Stomach smooth muscle (tissue), 2 donors: ENCODE measurements around the gene CNP.
"Not testable (repeated sequence)": the region's sequence is repeated elsewhere in the genome, so short reads cannot be mapped to it uniquely, and the experiment has no call there.

Experiments
- H3K27ac ChIP-seq: one replicate; pipeline ENCODE4 v1.7.0; 2013; ENCODE audit warnings: mild to moderate bottlenecking, low read length, inconsistent platforms
- H3K27me3 ChIP-seq, 2 donors: one replicate each; pipeline ENCODE4 v1.7.0; 2013; ENCODE audit warnings: low read length in 2 of 2; ENCODE audit not compliant: insufficient read depth in 2 of 2, control insufficient read depth in 1 of 2
- H3K36me3 ChIP-seq, 2 donors: one replicate each; pipeline ENCODE4 v1.7.0; 2013; ENCODE audit warnings: low read length in 2 of 2; ENCODE audit not compliant: control insufficient read depth in 2 of 2, insufficient read depth in 2 of 2
- H3K4me1 ChIP-seq: one replicate; pipeline ENCODE4 v1.7.0; 2013; ENCODE audit warnings: low read length; ENCODE audit not compliant: control insufficient read depth, insufficient read depth
- H3K4me3 ChIP-seq, 2 donors: one replicate each; pipeline ENCODE4 v1.7.0; 2013; ENCODE audit warnings: low read length in 2 of 2
- H3K9ac ChIP-seq, 2 donors: one replicate each; pipeline ENCODE4 v1.7.0; 2013; ENCODE audit warnings: low read length in 2 of 2, mild to moderate bottlenecking in 1 of 2
- H3K9me3 ChIP-seq, 2 donors: one replicate each; pipeline ENCODE4 v1.7.0; 2013; ENCODE audit warnings: low read length in 2 of 2; ENCODE audit not compliant: control insufficient read depth in 2 of 2
- donor health status: healthy.
- donor health status: Pancreatic carcinoma.

The CNP gene

DNA sequence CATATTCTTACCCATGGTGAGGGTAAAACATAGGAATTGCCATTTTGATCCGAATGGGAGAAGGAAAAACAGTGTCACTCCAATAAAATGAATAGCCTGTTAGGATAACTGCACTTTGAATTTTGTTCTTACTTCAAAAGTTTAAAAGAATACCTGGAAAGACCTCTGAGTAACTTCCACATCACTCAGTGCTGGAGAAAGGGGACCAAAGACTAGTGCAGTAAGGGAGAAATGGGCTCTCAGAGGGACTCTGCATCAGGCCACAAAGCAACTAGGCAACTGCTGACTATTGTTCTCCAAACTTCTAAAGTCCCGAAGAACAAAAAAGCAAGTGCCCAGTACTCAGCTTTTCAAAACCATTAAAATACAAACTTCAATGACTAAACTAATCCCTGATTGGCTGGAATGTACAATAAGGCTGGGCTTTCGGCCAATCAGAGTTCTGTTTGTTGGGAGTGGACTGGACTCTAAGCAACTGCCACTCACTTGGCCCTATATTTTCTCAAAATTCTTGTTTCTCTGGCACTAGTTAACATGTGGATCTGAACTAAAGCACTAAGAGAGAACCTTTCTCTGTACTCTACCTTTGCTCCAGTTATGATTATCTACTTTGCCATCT, 44.4 kb downstream of the CNP start:
- H3K4me3 ChIP-seq: no peak overlapping the region
- peaks cover 18% of the 10 kb centered on the region for H3K4me1 ChIP-seq
- H3K9ac ChIP-seq: no peak overlapping the region
- H3K9me3 ChIP-seq: no peaks in the 10 kb centered on the region
- H3K36me3 ChIP-seq: peaks cover 0 to 5% of the 10 kb centered on the region in 2 donors
- no peak overlapping the region for H3K27ac ChIP-seq
- H3K27me3 ChIP-seq: no peaks in the 10 kb centered on the region

DNA sequence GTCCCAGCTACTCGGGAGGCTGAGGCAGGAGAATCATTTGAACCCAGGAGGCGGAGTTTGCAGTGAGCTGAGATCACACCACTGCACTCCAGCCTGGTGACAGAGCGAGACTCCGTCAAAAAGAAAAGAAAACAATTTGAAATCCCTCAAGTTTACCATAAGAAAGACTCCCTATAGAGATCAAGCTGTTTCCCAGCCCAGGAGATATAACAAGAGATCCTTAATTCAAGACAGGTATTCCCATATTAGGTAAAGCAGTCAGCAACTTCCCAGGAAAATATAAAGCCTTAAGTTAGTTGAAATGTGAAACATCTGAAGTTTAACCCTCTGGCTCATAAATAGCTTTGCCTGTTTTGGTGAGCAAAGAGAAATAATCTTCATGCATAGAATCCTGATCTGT, 45.8 kb downstream of the CNP start:
- H3K4me3 ChIP-seq, H3K27me3 ChIP-seq, H3K36me3 ChIP-seq, H3K9me3 ChIP-seq, H3K9ac ChIP-seq, H3K27ac ChIP-seq: not testable (repeated sequence)
- H3K4me1 ChIP-seq: peaks cover 23% of the 10 kb centered on the region

DNA sequence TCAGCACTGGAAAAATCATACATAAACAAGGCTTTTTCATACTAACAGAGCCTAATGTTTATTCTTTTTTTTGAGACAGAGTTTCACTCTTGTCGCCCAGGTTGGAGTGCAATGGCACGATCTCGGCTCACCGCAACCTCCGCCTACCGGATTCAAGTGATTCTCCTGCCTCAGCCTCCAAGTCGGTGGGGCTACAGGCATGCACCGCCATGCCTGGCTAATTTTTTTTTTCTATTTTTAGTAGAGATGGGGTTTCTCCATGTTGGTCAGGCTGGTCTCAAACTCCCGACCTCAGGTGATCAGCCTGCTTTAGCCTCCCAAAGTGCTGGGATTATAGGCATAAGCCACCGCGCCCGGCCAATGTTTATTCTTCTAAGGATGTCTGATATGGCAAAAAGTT, 47.1 kb downstream of the CNP start:
- not testable (repeated sequence) for H3K9ac ChIP-seq, H3K36me3 ChIP-seq, H3K27me3 ChIP-seq, H3K4me3 ChIP-seq, H3K27ac ChIP-seq, H3K9me3 ChIP-seq
- peaks cover 34% of the 10 kb centered on the region for H3K4me1 ChIP-seq

DNA sequence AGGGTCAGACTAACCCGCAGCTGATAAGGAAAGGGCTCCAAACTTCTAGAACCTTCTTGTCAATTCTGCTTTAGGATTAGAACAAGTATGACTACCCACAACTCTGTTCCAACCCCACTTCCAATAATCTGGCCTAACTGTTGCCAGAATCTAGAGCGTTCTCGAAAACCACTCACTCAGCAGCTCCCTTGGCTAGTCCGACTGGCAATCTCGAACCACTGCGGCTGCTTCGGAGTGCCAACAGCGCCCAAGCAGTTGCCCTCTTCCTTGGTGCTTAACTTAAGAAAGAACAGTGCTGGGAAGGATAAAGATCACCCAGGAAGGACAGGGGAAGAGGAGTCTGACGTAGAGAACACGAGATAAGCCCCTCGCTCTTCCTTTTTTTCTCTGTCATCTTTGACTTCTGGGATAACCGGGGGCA, 49.8 kb downstream of the CNP start:
- no peaks in the 10 kb centered on the region for H3K27me3 ChIP-seq
- H3K36me3 ChIP-seq: no peaks in the 10 kb centered on the region
- H3K4me3 ChIP-seq: peak overlapping the region; percentile 79 to 99
- peak overlapping the region; percentile 92 to 98 for H3K9ac ChIP-seq
- peak overlapping the region; percentile 88 for H3K27ac ChIP-seq
- no peaks in the 10 kb centered on the region for H3K9me3 ChIP-seq
- peaks cover 44% of the 10 kb centered on the region for H3K4me1 ChIP-seq

DNA sequence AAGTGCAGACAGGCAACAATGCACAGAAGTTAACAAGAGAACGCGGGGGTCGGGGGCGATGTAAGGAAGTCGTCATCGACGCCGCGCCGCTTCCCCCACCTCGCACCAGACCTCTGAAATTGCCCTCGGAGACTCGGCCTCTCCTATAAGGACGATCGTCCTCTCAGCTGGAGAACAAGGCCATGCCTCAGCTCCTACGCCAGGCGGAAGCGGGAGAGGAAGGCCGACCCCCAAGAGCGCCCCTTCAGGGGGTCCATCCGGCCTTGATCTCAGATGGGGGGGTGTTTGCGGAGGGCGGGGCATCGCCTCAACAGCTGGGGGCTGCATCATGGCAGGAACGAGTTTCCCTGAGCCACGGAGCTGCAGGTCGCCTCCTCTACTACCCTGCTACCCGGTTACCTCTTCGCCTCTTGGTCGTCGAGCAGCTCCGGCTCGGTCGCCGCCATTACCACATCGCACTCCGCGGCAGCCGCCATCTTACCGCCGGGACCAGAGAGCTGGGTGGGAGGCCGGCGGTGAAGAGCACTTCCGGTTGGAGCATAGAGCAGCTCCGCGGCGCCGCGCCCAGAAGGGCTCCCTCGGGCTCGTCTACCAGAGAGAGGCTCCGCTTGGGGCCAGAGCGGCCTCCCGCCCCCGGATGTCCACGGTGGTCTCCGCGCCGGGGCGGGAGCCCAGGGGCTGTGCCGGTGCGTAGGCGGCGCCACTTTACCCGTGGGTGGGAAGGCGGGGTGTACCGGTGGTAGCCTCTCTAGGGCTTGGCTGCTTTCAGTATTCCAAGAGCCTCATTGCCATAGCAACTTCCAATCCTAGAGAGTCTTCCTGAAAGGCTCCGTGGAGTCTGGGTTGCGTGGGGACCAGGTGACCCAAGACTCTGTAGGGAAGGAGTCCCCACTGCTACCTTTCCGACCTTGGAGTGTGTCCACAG, 50.6 kb downstream of the CNP start, which contains the start of gene DNAJC7:
TSS of gene DNAJC7 (minus strand) at position 499 of the 925 bp plus-strand sequence. CDS start at position 476, 23 bp downstream.
- H3K27ac ChIP-seq: peak within 1 kb of the TSS; percentile 88
- H3K4me3 ChIP-seq: peak within 1 kb of the TSS; percentile 79 to 99
- H3K27me3 ChIP-seq: no peaks in the 10 kb centered on the region
- H3K9ac ChIP-seq: peak within 1 kb of the TSS; percentile 92 to 98
- peaks cover 46% of the 10 kb centered on the region for H3K4me1 ChIP-seq
- H3K9me3 ChIP-seq: no peaks in the 10 kb centered on the region
- peaks cover under 1% of the 10 kb centered on the region in 2 donors for H3K36me3 ChIP-seq

DNA sequence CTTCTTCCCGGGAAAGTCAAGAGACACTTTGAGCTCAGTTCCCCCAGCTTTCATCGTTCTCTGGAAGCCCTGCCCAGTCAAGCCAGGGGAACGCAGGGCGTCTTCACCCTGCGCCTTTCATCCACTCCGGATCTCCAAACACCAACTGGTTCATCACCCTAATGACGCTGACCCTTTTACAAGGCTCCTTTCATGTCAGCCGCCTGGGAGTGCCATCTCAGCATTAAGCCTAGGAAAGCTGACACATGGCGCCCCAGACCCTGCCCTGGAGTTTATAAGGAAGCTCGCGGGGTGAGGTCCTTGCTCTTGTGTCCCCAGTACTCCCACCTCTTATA, 51.2 kb downstream of the CNP start:
- H3K4me3 ChIP-seq: peak overlapping the region; percentile 79 to 99

DNA sequence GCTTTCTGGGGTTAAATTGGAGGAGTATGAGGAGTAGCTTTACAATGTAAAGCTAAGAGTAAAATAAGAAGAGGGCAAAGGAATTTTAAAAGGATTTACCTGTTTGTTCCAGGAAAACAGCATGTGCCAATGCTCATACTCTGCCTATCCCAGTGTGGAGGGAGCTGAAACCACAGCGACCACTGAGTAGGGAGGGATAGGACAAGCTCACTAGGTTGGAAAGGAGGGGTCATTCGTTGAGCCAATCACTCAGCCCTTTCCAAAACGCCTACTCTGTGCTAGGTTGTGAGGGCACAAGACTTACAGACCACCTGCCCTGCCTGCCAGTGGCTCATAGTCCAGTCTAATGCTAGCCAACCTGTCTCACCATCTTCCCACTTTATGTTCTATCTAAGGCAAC, 51.7 kb downstream of the CNP start:
- H3K4me3 ChIP-seq: peak overlapping the region in 1 of 2 donors; percentile 99
- no peaks in the 10 kb centered on the region for H3K9me3 ChIP-seq
- no peaks in the 10 kb centered on the region for H3K27me3 ChIP-seq
- peaks cover 41% of the 10 kb centered on the region for H3K4me1 ChIP-seq
- H3K9ac ChIP-seq: no peak overlapping the region
- H3K36me3 ChIP-seq: peaks cover 11% of the 10 kb centered on the region in 2 donors
- peak overlapping the region; percentile 88 for H3K27ac ChIP-seq

More for the DNA sequence above, 51.2 kb downstream of the CNP start:
- Histone ChIP-seq H3K4me1 (peaks cover 46% of the 10 kb centered on the region), H3K36me3 (peaks cover 6 to 7% of the 10 kb centered on the region in 2 donors), H3K9me3 (no peaks in the 10 kb centered on the region), H3K9ac (peak overlapping the region; percentile 92 to 98), H3K27me3 (no peaks in the 10 kb centered on the region), H3K27ac (peak overlapping the region; percentile 88)

DNA sequence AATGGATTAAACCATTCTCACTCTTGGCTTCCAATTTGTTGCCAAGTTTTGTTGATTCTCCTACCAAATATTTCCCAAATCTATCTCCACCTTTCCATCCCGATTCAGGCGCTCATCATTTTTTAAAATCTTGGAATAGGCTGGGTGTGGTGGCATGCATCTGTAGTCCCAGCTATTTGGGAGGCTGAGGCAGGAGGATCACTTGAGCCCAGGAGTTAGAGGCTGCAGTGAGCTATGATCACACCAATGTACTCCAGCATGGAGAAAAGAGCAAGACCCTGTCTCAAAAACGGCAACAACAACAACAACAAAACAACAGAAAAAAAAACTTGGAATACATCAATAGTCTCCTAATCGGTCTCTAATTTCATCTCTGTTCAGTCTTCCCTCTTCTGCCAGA, 52.4 kb downstream of the CNP start:
- H3K9me3 ChIP-seq: no peaks in the 10 kb centered on the region
- H3K9ac ChIP-seq: no peak overlapping the region
- H3K36me3 ChIP-seq: peaks cover 16 to 17% of the 10 kb centered on the region in 2 donors
- H3K27ac ChIP-seq: no peak overlapping the region
- H3K4me1 ChIP-seq: peaks cover 39% of the 10 kb centered on the region
- no peaks in the 10 kb centered on the region for H3K27me3 ChIP-seq
- H3K4me3 ChIP-seq: no peak overlapping the region

DNA sequence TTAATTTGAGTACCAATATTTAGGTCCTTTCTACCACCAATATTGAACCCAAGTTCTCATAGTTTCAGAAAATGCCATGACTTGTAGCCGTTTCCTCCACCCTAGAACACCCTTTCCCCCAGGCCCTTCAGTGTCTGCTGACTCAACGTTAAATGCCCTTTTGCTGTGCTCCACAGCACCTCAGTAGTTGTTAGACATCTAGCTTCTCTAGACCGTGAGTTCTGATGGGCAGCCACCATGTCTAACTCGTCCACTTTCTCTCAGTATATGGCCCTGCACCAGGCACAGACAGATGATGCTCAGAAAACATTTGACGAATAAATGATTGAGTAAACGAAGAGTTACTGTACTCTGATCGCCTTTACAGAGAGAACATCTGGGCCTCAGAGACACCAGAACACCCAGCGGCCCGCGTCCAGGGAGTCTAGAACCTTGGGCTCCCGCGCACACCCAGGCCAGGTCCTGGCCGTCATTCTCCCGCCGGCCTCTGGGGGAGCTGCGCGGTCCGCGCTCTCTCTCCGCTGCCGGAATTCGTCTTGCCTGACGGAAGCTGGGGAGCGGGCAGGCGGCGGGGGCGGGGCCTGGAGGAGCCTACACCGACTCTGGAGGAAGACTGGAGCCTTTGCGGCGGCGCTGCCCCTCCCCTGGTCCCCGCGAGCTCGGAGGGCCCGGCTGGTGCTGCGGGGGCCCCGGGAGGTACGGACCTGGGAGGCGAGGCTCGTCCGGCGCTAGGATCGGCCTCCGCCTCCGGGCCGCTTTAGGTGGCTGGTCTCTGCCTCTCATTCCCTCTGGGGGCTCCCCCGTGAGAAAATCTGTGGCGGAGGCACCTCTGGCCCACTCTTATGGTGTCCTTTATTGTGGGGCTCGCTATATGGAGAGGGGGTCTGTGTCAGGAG, 53.2 kb downstream of the CNP start, which contains the start of gene NKIRAS2:
TSS of gene NKIRAS2 (plus strand) at position 582 of the 896 bp plus-strand sequence. CDS start 1,488 bp downstream, outside the sequence.
- Histone ChIP-seq H3K36me3 (peaks cover 16 to 20% of the 10 kb centered on the region in 2 donors), H3K27me3 (no peaks in the 10 kb centered on the region), H3K4me1 (peaks cover 38% of the 10 kb centered on the region), H3K4me3 (peak within 1 kb of the TSS; percentile 73 to 88), H3K9me3 (no peaks in the 10 kb centered on the region), H3K9ac (peak within 1 kb of the TSS; percentile 83 to 97), H3K27ac (peak within 1 kb of the TSS; percentile 76)

DNA sequence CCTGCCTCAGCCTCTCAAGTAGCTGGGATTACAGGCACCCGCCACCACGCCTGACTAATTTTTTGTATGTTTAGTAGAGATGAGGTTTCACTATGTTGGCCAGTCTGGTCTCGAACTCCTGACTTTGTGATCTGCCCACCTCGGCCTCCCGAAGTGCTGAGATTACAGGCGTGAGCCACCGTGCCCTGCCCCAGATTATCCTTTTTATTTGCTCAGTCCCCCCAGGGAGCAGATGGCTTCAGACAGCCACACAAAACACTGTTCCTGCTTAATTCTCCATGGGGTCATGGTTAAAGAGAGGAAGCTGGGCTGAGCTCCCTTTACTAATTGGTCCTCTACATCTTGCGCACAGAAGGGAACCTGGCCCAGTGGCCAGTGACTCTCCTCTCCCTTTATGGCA, 54.2 kb downstream of the CNP start:
- H3K4me1 ChIP-seq: peaks cover 38% of the 10 kb centered on the region
- H3K4me3 ChIP-seq: peak overlapping the region; percentile 73 to 88
- peaks cover 16 to 20% of the 10 kb centered on the region in 2 donors for H3K36me3 ChIP-seq
- not testable (repeated sequence) for H3K27ac ChIP-seq, H3K27me3 ChIP-seq, H3K9me3 ChIP-seq
- peak overlapping the region in 1 of 2 donors; percentile 83 for H3K9ac ChIP-seq
